ENCODE data around the gene TBCA.

- TF ChIP-seq POLR2AphosphoS5 (IDR thresholded peaks at IDR 0.05) (no peak), CTCF (IDR thresholded peaks at IDR 0.05) (no peak), POLR2A (IDR thresholded peaks at IDR 0.05; ENCODE audit: low read depth) (no peak), EP300 (IDR thresholded peaks at IDR 0.05) (no peak)
Measured at GRCh38 chr5:77709340-77709739, 66.8 kb downstream of the TBCA start.
